HUES64 (cell line): ENCODE results near the gene SH3TC1.

ENCODE experiments used
- H3K27ac ChIP-seq: 2 replicates; pipeline ENCODE4 v1.7.0; 2013; ENCODE audit warnings: low read depth, low read length, inconsistent platforms
- H3K27me3 ChIP-seq: 2 replicates; pipeline ENCODE4 v1.6.1; 2013; ENCODE audit warnings: mild to moderate bottlenecking, low read length; ENCODE audit not compliant: insufficient read depth
- H3K36me3 ChIP-seq: 2 replicates; pipeline ENCODE4 v1.6.1; 2013; ENCODE audit warnings: mild to moderate bottlenecking, low read length; ENCODE audit not compliant: insufficient read depth
- H3K4me1 ChIP-seq: 2 replicates; pipeline ENCODE4 v1.6.1; 2013; ENCODE audit warnings: mild to moderate bottlenecking, low read length, moderate library complexity; ENCODE audit not compliant: insufficient read depth
- H3K4me3 ChIP-seq: 2 replicates; pipeline ENCODE4 v1.5.1; 2013; ENCODE audit warnings: mild to moderate bottlenecking, low read length, moderate library complexity
- H3K9ac ChIP-seq: 2 replicates; pipeline ENCODE4 v1.6.1; 2013; ENCODE audit warnings: mild to moderate bottlenecking, low read depth, low read length
- H3K9me3 ChIP-seq: 2 replicates; pipeline ENCODE4 v1.6.1; 2013; ENCODE audit warnings: low read depth, low read length; ENCODE audit not compliant: insufficient read depth
- WGBS: fragments of 150-250, 120-280 bp; methylation state at CpG from one replicate; pipeline ENCODE4 v1.1.7; 2013; ENCODE audit warnings: missing lambda C conversion rate; 5-methylcytosine and 5-hydroxymethylcytosine counted together

Gene SH3TC1

GRCh38 chr4:8252301-8253173 lies 53.4 kb downstream of the SH3TC1 start:
- Histone ChIP-seq H3K9me3 (no peaks in the 10 kb centered on the region), H3K36me3 (no peaks in the 10 kb centered on the region), H3K4me3 (no peak overlapping the region), H3K27me3 (no peaks in the 10 kb centered on the region), H3K4me1 (no peaks in the 10 kb centered on the region), H3K9ac (no peak overlapping the region), H3K27ac (no peak overlapping the region)
- 89% methylated on average over 23 of the region's 23 CpGs for WGBS

- Histone ChIP-seq H3K9ac (no peak overlapping the region), H3K4me1 (no peaks in the 10 kb centered on the region), H3K4me3 (no peak overlapping the region), H3K36me3 (no peaks in the 10 kb centered on the region), H3K27ac (no peak overlapping the region), H3K27me3 (no peaks in the 10 kb centered on the region), H3K9me3 (no peaks in the 10 kb centered on the region)
- 93% methylated on average over 6 of the region's 6 CpGs for WGBS
Measured at GRCh38 chr4:8254076-8254475, 55.0 kb downstream of the SH3TC1 start.

GRCh38 chr4:8255698-8256441 lies 56.8 kb downstream of the SH3TC1 start:
- Histone ChIP-seq H3K4me3 (no peak overlapping the region), H3K9ac (no peak overlapping the region), H3K36me3 (no peaks in the 10 kb centered on the region), H3K4me1 (no peaks in the 10 kb centered on the region), H3K9me3 (no peaks in the 10 kb centered on the region), H3K27ac (no peak overlapping the region), H3K27me3 (no peaks in the 10 kb centered on the region)
- WGBS, result 83% methylated on average over 14 of the region's 14 CpGs

- H3K36me3 ChIP-seq, result no peaks in the 10 kb centered on the region
Measured at GRCh38 chr4:8257854-8258253, 58.8 kb downstream of the SH3TC1 start.

GRCh38 chr4:8258552-8259212 lies 59.6 kb downstream of the SH3TC1 start:
- 86% methylated on average over 13 of the region's 13 CpGs for WGBS
- Histone ChIP-seq H3K36me3 (no peaks in the 10 kb centered on the region), H3K9ac (no peak overlapping the region), H3K4me3 (no peak overlapping the region), H3K4me1 (no peaks in the 10 kb centered on the region), H3K9me3 (no peaks in the 10 kb centered on the region), H3K27ac (no peak overlapping the region), H3K27me3 (peaks cover 3% of the 10 kb centered on the region; the same call in 1 of the 2 replicates)

More at GRCh38 chr4:8257854-8258253, 58.8 kb downstream of the SH3TC1 start:
- 89% methylated on average over 3 of the region's 4 CpGs for WGBS
- H3K9me3 ChIP-seq, result no peaks in the 10 kb centered on the region
- no peaks in the 10 kb centered on the region for H3K27me3 ChIP-seq
- no peak overlapping the region for H3K27ac ChIP-seq
- no peak overlapping the region for H3K9ac ChIP-seq
- no peaks in the 10 kb centered on the region for H3K4me1 ChIP-seq
- no peak overlapping the region for H3K4me3 ChIP-seq

GRCh38 chr4:8259743-8260430 lies 60.8 kb downstream of the SH3TC1 start:
- H3K27ac ChIP-seq, result no peak overlapping the region
- WGBS, result 89% methylated on average over 9 of the region's 11 CpGs
- no peaks in the 10 kb centered on the region for H3K36me3 ChIP-seq
- no peaks in the 10 kb centered on the region for H3K9me3 ChIP-seq
- H3K27me3 ChIP-seq, result peaks cover 4% of the 10 kb centered on the region; the same call in 1 of the 2 replicates
- no peaks in the 10 kb centered on the region for H3K4me1 ChIP-seq
- H3K9ac ChIP-seq, result no peak overlapping the region
- H3K4me3 ChIP-seq, result no peak overlapping the region

GRCh38 chr4:8260656-8261111 lies 61.6 kb downstream of the SH3TC1 start:
- no peak overlapping the region for H3K4me3 ChIP-seq
- no peaks in the 10 kb centered on the region for H3K36me3 ChIP-seq
- no peak overlapping the region for H3K9ac ChIP-seq
- H3K4me1 ChIP-seq, result no peaks in the 10 kb centered on the region
- WGBS, result 55% methylated on average over 13 of the region's 13 CpGs
- H3K9me3 ChIP-seq, result no peaks in the 10 kb centered on the region
- H3K27ac ChIP-seq, result no peak overlapping the region
- H3K27me3 ChIP-seq, result peaks cover 4% of the 10 kb centered on the region; the same call in 1 of the 2 replicates

GRCh38 chr4:8261851-8262535 lies 62.9 kb downstream of the SH3TC1 start:
- Histone ChIP-seq H3K9me3 (no peaks in the 10 kb centered on the region), H3K9ac (no peak overlapping the region), H3K27ac (no peak overlapping the region), H3K4me1 (no peaks in the 10 kb centered on the region), H3K27me3 (peaks cover 4% of the 10 kb centered on the region; the same call in 1 of the 2 replicates), H3K4me3 (no peak overlapping the region), H3K36me3 (no peaks in the 10 kb centered on the region)
- 85% methylated on average over 25 of the region's 25 CpGs for WGBS

GRCh38 chr4:8262637-8263322 lies 63.7 kb downstream of the SH3TC1 start:
- no peaks in the 10 kb centered on the region for H3K36me3 ChIP-seq
- WGBS, result 67% methylated on average over 23 of the region's 23 CpGs
- no peaks in the 10 kb centered on the region for H3K4me1 ChIP-seq

GRCh38 chr4:8263397-8263796 lies 64.3 kb downstream of the SH3TC1 start:
- Histone ChIP-seq H3K9me3 (no peaks in the 10 kb centered on the region), H3K4me3 (no peak overlapping the region), H3K4me1 (no peaks in the 10 kb centered on the region), H3K9ac (no peak overlapping the region), H3K27me3 (peaks cover 4% of the 10 kb centered on the region; the same call in 1 of the 2 replicates), H3K27ac (no peak overlapping the region), H3K36me3 (no peaks in the 10 kb centered on the region)
- WGBS, result 95% methylated on average over 10 of the region's 10 CpGs

More at GRCh38 chr4:8262637-8263322, 63.7 kb downstream of the SH3TC1 start:
- Histone ChIP-seq H3K9me3 (no peaks in the 10 kb centered on the region), H3K27me3 (peaks cover 4% of the 10 kb centered on the region; the same call in 1 of the 2 replicates), H3K9ac (no peak overlapping the region), H3K27ac (no peak overlapping the region), H3K4me3 (no peak overlapping the region)
